ENCODE data around the gene CATSPERE.

The CATSPERE gene

GRCh38 chr1:244461245-244462071, at the start of gene CATSPERE:
TSS of gene CATSPERE (plus strand) at chr1:244461273. CDS start at chr1:244461430, 157 bp downstream.
- DNase-seq = peak; percentile 92

DNA sequence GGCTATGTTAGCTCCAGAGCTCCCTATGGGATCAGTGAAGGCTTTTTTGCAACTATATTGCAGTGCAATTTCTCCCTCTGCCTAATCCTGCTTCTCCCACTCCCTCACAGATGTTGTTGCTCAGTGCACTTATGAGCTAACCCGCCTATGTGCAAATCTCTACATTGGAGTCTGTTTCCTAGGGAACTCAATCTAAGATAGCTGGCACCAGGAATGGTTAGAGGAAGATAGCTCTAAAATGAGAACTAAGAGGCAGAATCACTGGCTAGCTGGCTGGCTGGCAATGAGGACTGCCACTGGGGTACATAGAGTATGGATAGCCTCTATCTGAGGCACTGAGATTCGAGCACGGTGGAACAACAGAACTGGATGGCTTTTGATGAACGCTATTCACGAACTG, 48.9 kb upstream of the CATSPERE start:
- DNase-seq = no peak

GRCh38 chr1:244413736-244414135, 47.3 kb upstream of the CATSPERE start:
- no peak for DNase-seq

DNA sequence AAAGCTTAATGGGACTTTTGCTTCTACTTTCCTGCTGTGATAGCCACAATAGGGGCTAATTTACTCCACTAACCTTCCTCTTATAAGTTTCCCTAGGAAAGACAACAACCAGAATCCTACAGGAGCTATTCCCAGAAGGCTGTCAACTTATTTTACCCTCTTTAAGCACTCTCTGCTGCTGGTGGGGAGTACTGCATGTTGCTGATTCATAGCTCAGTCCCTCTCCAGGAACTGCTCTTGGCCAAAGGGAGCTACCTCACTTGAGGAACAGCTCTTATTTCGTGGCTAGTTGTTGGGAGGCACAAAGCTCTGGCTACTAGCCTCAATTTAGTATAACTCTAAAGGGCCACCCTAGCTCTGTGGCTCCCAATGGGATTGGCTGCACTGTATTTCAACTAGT, 46.5 kb upstream of the CATSPERE start:
- no peak for DNase-seq

DNA sequence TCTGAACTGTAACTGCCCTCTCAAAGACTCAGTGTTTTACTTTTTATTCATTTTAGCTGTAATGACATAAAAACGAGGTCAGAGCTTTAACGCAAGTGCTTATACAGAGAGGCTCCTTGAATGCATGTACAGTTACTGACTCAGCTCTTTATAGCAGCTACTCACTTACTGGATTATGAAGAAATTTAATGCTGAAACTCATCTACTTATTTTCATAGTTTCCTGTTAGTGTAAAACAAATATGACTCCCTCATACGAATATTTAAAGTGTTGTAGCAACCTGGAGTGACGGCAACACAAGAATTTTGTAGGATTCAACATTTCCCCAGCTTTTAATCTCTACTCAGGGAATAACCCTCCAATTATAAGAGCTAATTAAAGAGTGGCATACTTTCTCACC, 42.0 kb upstream of the CATSPERE start:
- no peak for DNase-seq

GRCh38 chr1:244422174-244422573, 38.9 kb upstream of the CATSPERE start:
- no peak for DNase-seq

- no peak for DNase-seq
Measured at GRCh38 chr1:244424649-244425334, 36.3 kb upstream of the CATSPERE start.

DNA sequence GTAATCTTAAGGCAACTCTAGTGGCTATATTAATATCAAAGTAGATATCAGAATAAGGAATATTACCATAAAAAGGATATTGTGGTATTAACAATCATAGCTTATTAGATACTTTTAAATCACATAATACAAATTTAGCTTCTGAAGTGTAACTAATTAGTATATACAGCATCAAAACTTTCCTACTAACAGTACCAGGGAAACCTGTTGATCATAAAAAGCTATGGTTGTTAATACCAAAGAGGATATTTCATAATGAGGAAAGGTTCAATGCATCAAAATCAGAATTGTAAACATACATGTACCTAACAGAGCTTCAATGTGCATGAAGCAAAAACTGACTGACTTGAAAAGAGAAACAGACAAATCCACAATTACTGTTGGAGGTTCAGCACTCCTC, 33.4 kb upstream of the CATSPERE start:
- DNase-seq = no peak

DNA sequence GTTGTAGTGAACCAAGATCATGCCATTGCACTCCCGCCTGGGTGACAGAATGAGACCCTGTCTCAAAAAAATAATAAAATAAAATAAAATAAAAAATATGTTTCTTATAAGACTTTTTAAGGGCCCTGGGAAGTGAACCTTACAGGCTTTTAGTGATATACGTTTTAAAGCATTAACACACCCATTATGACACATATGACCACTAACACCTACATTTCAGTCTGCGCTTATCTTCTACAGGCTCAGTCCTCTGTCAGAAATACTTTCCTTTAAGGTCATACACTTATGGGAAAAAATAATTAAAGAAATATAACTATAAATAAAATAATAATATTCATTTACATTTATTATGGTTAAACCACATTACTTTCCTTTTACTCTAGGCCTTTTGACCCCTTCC, 31.3 kb upstream of the CATSPERE start:
- no peak for DNase-seq

- DNase-seq = no peak
Measured at GRCh38 chr1:244431166-244431565, 29.9 kb upstream of the CATSPERE start.

DNA sequence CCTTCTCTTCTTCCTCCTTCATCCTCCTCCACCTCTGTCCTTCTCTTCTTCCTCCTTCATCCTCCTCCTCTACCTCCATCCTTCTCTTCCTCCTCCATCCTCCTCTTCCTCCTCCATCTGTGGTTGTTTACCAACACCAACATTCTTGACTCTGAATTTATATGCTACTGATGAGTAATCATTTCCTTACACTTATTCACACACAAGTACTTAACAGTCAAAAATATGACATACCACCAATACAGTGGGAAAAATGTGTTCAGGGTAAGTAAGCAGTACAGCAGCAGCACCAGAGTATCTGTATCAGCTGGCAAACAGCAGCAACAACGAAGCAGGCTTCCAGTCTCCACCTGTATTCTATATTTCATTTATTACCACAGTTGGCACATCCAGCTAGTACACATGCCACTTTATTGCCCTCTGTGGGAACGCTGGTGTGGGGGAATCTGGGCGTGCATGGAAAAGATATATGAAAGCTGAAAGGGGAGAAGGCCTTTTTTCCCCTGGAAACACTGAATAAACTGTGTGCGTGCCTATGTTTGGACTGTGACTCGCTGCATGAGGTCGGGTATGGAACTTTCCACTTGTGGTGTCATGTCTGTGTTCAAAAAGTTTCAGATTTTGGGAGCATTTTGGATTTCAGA, 25.4 kb upstream of the CATSPERE start:
- DNase-seq = no peak

DNA sequence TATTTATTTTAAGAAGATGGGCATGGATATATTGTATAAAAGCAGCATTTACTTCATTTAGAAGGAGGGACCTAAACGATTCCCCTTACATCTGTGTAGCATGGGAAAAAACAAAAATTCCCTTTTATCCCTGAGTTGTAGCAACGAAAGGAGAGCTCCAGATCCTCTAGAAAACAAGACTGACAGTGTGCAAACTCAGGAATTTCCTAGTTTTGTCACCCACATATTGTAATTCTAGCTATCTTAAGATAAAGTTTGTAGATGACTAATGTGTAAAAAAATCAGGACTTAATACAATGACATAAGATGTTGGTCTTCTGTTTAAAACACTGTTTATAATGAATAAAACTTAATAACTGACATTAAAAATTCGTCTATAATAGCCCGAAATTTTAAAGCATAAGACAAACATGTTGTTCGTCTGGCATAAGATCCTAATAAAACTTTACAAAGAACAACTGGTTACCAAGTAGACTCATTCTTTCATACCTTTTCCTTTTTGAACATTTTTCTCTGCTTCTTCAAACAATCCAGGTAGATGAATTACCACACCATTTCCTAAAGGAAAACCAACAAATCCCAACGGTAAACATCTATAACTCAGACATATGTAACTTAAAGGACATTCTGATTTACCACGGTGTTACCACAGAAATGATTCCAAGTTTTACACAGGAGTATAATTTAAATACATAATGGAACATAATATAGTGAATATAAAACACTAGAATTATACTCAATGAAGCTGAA, 24.6 kb upstream of the CATSPERE start:
- DNase-seq = no peak

GRCh38 chr1:244437086-244437468, 24.0 kb upstream of the CATSPERE start:
- no peak for DNase-seq

- DNase-seq = no peak
Measured at GRCh38 chr1:244439391-244440032, 21.6 kb upstream of the CATSPERE start.

- no peak for DNase-seq
Measured at GRCh38 chr1:244442850-244443249, 18.2 kb upstream of the CATSPERE start.

DNA sequence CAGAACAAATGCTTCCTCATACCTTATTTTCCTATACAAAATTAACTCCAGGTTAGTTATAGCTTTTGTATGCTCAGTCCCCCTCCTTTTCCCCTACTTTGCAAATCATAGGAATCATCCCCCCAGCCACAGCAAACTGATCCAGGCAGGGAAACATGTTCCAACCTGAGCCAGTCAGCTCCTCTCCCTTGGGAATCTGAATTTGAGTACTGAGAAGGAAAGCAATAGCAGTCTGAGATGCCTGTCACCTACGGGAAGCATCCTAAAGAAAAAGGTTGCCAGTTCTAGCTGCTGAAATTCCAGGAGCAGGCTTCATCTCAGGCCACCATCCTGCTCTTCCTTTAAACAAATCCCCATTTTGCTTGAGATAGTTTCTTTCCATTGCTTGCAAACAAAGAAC, 16.2 kb upstream of the CATSPERE start:
- DNase-seq = no peak

DNA sequence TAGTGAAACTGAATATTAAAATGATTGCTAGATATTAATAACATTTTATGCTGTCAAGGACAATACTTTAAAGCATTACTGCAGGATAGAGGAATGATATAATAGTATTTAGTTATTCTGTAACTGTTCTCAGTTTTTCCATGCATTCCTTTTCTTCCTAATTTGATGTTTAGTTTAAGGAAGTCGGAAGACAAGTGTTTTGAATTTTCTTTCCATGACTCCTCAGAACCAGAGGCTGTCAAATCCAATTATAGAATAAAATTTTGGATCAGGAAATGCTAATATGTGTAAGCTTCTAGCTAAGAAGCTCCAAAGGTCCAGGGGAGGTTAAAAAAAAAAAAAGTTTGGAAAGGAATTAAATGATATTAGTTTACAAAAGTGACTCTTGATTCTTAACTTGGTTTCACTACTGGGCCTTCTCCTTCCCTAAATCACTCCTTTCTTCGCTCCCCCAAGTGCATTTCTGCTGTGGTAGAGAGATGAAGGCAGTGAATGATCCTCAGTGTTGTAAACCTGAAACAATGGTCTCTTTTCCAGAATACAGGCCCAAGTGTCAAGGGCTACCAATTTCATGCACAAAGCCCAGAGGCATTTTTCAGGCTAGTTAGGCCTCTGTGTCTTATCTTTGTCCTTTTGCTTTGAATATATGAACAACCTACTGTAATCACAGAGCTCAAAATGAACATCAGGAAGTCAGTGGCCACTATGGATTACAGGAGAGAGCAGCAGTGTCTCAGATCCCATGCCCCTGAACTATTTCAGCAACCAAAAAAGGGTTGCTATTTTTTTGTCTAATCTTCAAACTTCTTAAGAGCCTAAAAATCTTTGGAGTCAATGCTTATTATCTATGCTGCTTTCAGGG, 15.5 kb upstream of the CATSPERE start:
- DNase-seq = no peak

GRCh38 chr1:244447024-244447423, 14.0 kb upstream of the CATSPERE start:
- no peak for DNase-seq

GRCh38 chr1:244447552-244447951, 13.5 kb upstream of the CATSPERE start:
- no peak for DNase-seq

GRCh38 chr1:244448279-244449036, 12.6 kb upstream of the CATSPERE start:
- no peak for DNase-seq

Measured in NCI-H1092 treated with DMSO at 0.1 percent for 48 hours (cell line).